ENCODE results near the gene INPP5J.

- TF ChIP-seq ZNF507 (tag; conservative IDR thresholded peaks at IDR 0.05) (no peak), MYNN (IDR thresholded peaks at IDR 0.05) (no peak), MYNN (CRISPR knock-in tag; IDR thresholded peaks at IDR 0.05) (no peak), SREBF1 (IDR thresholded peaks at IDR 0.05; ENCODE audit: borderline replicate concordance, low read depth, low read length) (no peak), DACH1 (IDR thresholded peaks at IDR 0.05; ENCODE audit: partially characterized antibody) (no peak), ZBTB5 (IDR thresholded peaks at IDR 0.05) (no peak), ATF7 (IDR thresholded peaks at IDR 0.05) (no peak), CBX3 (IDR thresholded peaks at IDR 0.05; ENCODE audit: borderline replicate concordance in 1 of 2, low read length in 2 of 2) (no peak), ZEB2 (IDR thresholded peaks at IDR 0.05) (no peak), ZNF232 (CRISPR knock-in tag; IDR thresholded peaks at IDR 0.05) (no peak), FOXJ2 (tag; IDR thresholded peaks at IDR 0.05) (no peak), POLR2AphosphoS5 (IDR thresholded peaks at IDR 0.05; ENCODE audit: control insufficient read depth, insufficient read depth, low read depth, low read length) (no peak)
- TF ChIP-seq, protein P1, sequence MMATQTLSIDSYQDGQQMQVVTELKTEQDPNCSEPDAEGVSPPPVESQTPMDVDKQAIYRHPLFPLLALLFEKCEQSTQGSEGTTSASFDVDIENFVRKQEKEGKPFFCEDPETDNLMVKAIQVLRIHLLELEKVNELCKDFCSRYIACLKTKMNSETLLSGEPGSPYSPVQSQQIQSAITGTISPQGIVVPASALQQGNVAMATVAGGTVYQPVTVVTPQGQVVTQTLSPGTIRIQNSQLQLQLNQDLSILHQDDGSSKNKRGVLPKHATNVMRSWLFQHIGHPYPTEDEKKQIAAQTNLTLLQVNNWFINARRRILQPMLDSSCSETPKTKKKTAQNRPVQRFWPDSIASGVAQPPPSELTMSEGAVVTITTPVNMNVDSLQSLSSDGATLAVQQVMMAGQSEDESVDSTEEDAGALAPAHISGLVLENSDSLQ (IDR thresholded peaks at IDR 0.05), result no peak
- TF ChIP-seq, protein P2, sequence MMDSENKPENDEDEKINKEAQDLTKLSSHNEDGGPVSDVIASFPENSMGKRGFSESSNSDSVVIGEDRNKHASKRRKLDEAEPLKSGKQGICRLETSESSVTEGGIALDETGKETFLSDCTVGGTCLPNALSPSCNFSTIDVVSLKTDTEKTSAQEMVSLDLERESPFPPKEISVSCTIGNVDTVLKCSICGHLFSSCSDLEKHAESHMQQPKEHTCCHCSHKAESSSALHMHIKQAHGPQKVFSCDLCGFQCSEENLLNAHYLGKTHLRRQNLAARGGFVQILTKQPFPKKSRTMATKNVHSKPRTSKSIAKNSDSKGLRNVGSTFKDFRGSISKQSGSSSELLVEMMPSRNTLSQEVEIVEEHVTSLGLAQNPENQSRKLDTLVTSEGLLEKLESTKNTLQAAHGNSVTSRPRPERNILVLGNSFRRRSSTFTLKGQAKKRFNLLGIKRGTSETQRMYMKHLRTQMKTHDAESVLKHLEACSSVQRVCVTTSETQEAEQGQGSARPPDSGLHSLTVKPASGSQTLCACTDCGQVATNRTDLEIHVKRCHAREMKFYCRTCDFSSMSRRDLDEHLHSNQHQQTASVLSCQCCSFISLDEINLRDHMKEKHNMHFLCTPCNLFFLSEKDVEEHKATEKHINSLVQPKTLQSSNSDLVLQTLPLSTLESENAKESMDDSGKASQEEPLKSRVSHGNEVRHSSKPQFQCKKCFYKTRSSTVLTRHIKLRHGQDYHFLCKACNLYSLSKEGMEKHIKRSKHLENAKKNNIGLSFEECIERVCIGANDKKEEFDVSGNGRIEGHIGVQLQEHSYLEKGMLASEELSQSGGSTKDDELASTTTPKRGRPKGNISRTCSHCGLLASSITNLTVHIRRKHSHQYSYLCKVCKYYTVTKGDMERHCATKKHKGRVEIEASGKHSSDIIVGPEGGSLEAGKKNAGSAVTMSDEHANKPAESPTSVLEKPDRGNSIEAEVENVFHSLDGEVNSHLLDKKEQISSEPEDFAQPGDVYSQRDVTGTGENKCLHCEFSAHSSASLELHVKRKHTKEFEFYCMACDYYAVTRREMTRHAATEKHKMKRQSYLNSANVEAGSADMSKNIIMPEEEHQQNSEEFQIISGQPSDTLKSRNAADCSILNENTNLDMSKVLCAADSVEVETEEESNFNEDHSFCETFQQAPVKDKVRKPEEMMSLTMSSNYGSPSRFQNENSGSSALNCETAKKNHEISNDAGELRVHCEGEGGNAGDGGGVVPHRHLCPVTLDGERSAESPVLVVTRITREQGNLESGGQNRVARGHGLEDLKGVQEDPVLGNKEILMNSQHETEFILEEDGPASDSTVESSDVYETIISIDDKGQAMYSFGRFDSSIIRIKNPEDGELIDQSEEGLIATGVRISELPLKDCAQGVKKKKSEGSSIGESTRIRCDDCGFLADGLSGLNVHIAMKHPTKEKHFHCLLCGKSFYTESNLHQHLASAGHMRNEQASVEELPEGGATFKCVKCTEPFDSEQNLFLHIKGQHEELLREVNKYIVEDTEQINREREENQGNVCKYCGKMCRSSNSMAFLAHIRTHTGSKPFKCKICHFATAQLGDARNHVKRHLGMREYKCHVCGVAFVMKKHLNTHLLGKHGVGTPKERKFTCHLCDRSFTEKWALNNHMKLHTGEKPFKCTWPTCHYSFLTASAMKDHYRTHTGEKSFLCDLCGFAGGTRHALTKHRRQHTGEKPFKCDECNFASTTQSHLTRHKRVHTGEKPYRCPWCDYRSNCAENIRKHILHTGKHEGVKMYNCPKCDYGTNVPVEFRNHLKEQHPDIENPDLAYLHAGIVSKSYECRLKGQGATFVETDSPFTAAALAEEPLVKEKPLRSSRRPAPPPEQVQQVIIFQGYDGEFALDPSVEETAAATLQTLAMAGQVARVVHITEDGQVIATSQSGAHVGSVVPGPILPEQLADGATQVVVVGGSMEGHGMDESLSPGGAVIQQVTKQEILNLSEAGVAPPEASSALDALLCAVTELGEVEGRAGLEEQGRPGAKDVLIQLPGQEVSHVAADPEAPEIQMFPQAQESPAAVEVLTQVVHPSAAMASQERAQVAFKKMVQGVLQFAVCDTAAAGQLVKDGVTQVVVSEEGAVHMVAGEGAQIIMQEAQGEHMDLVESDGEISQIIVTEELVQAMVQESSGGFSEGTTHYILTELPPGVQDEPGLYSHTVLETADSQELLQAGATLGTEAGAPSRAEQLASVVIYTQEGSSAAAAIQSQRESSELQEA (IDR thresholded peaks at IDR 0.05; ENCODE audit: low read depth), result no peak
- TF ChIP-seq, protein P3, sequence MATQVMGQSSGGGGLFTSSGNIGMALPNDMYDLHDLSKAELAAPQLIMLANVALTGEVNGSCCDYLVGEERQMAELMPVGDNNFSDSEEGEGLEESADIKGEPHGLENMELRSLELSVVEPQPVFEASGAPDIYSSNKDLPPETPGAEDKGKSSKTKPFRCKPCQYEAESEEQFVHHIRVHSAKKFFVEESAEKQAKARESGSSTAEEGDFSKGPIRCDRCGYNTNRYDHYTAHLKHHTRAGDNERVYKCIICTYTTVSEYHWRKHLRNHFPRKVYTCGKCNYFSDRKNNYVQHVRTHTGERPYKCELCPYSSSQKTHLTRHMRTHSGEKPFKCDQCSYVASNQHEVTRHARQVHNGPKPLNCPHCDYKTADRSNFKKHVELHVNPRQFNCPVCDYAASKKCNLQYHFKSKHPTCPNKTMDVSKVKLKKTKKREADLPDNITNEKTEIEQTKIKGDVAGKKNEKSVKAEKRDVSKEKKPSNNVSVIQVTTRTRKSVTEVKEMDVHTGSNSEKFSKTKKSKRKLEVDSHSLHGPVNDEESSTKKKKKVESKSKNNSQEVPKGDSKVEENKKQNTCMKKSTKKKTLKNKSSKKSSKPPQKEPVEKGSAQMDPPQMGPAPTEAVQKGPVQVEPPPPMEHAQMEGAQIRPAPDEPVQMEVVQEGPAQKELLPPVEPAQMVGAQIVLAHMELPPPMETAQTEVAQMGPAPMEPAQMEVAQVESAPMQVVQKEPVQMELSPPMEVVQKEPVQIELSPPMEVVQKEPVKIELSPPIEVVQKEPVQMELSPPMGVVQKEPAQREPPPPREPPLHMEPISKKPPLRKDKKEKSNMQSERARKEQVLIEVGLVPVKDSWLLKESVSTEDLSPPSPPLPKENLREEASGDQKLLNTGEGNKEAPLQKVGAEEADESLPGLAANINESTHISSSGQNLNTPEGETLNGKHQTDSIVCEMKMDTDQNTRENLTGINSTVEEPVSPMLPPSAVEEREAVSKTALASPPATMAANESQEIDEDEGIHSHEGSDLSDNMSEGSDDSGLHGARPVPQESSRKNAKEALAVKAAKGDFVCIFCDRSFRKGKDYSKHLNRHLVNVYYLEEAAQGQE (IDR thresholded peaks at IDR 0.05; ENCODE audit: borderline replicate concordance), result no peak
- TF ChIP-seq, protein P3 (CRISPR knock-in tag; IDR thresholded peaks at IDR 0.05; ENCODE audit: low read depth), result no peak
These were observed 2.5 kb upstream of the INPP5J start for GRCh38 chr22:31120230-31120629.
